SH-SY5Y (cell line): ENCODE data around the gene TTC21A.

ENCODE experiments used
- GATA2 ChIP-seq: IDR thresholded peaks from 2 replicates; pipeline ENCODE4 v1.6.1; 2011; ENCODE audit warnings: mild to moderate bottlenecking, low read depth, low read length
- GATA3 ChIP-seq: IDR thresholded peaks from 2 replicates; pipeline ENCODE4 v1.6.1; 2011; ENCODE audit warnings: low read depth, mild to moderate bottlenecking, low read length, moderate library complexity

- TF ChIP-seq GATA3 (no peak), GATA2 (no peak)
These were observed 71.1 kb downstream of the TTC21A start for GRCh38 chr3:39178553-39178952.
